Breast epithelium (tissue), 3 donors: ENCODE data around the gene KCMF1.

Experiments used
- CTCF ChIP-seq, 3 donors: fragments of 450-650 bp; IDR thresholded peaks; one replicate each; pipeline ENCODE4 v1.5.1; 2016 to 2017; ENCODE audit warnings: antibody characterized with exemption in 3 of 3, mild to moderate bottlenecking in 3 of 3, moderate library complexity in 3 of 3
- POLR2A ChIP-seq: fragments of 450-650 bp; IDR thresholded peaks from one replicate; pipeline ENCODE4 v1.6.1; 2016; ENCODE audit warnings: antibody characterized with exemption, mild to moderate bottlenecking, moderate library complexity

GRCh38 chr2:85057226-85057962 is 86.4 kb downstream of the KCMF1 start:
- TF ChIP-seq CTCF (IDR thresholded peaks at IDR 0.05) (no peak), POLR2A (no peak)
